Measurements from ENCODE around the gene TSHZ1.

The TSHZ1 gene

DNA sequence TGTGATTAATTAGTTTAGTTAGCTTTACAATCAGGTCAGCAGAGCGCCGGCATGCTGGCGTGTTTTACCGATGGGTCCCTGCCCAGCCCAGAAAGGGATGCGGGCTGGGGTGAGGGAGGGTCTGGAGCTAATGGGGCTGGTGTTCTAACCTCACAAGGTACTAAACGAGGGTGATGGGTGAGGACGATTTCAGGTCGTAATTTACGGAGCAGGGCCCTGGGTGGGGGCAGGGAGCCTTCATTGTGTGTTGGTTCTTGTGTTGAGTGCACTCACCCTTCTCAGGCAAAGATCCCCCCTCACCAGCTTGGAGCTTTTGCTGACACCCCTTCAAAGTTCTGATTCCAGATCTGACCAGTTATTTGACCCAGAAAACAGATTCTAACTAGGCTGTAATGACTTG lies 41.2 kb upstream of the TSHZ1 start:
- no peak overlapping the region for H3K27ac ChIP-seq (ENCODE audit: low read depth in 2 of 2, low read length in 2 of 2)
- no peak overlapping the region for H3K4me3 ChIP-seq (ENCODE audit: low read length in 2 of 2)
- no peaks in the 10 kb centered on the region for H3K27me3 ChIP-seq (ENCODE audit: control insufficient read depth in 2 of 2, insufficient read depth in 2 of 2, low read length in 2 of 2)
- no peaks in the 10 kb centered on the region for H3K9me3 ChIP-seq (ENCODE audit: control insufficient read depth in 2 of 2, low read length in 2 of 2)
- no peaks in the 10 kb centered on the region for H3K4me1 ChIP-seq (ENCODE audit: control insufficient read depth in 2 of 2, insufficient read depth in 2 of 2, low read length in 2 of 2)
- no peaks in the 10 kb centered on the region for H3K36me3 ChIP-seq (ENCODE audit: control insufficient read depth in 2 of 2, insufficient read depth in 2 of 2, low read length in 2 of 2)
- H3K9ac ChIP-seq (ENCODE audit: low read depth in 1 of 2, low read length in 2 of 2), result no peak overlapping the region

DNA sequence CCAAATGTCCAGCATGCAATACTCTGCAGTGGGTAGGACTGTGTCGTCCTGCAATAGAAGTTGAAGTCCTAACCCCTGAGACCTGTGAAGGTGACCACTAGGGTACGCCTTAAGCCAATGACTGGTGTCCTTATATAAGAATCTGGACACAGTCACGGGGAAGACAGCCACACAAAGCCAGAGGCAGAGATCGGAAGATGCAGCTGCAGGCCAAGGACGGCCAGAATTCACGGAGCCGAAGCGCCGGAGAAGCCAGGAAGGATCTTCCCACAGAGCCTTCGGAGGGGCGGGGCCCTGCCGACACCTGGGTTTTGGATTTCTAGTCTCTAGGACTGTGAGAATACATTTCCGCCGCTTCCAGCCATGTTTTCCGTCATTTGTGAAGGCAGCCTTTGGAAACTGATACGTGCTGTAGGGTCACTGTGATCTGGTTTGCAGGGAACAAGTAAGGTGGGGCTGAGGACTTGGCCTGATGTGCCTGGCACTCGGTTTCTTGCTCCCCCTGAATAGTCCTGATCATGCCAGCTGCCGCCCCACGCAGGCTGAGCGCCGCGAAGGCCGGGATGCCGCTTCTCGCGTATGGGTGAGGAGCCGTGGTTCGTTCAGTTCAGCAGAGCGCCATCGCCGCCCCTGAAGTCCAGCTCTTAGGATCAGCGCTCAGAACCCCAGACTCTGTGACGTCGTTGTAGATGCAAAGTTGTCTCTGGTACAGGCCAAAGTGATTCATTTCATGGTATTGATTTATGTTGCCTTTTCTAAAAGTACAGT lies 40.4 kb upstream of the TSHZ1 start:
- Histone ChIP-seq H3K27ac (ENCODE audit: low read depth in 2 of 2, low read length in 2 of 2) (no peak overlapping the region), H3K27me3 (ENCODE audit: control insufficient read depth in 2 of 2, insufficient read depth in 2 of 2, low read length in 2 of 2) (no peaks in the 10 kb centered on the region), H3K4me3 (ENCODE audit: low read length in 2 of 2) (no peak overlapping the region), H3K9ac (ENCODE audit: low read depth in 1 of 2, low read length in 2 of 2) (no peak overlapping the region), H3K9me3 (ENCODE audit: control insufficient read depth in 2 of 2, low read length in 2 of 2) (no peaks in the 10 kb centered on the region), H3K36me3 (ENCODE audit: control insufficient read depth in 2 of 2, insufficient read depth in 2 of 2, low read length in 2 of 2) (no peaks in the 10 kb centered on the region), H3K4me1 (ENCODE audit: control insufficient read depth in 2 of 2, insufficient read depth in 2 of 2, low read length in 2 of 2) (no peaks in the 10 kb centered on the region)

DNA sequence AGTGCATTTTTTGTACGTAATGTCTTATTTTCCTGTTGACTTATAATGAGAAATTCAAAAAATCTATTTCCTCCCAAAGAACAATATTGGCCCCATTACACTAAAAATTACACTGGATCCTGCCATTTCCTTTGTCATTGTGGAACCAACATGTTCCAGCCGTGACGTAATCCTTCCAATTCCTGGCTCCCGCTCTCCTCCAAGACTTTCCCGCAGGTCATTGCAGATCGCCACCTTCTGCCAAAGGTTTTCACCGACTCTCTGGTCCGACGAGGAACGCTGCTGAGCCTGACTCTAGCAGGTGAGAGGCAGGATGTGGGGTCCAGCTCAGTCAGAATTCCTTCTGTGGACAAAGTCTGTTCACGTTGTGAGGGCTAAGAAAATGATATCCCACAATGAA lies 39.7 kb upstream of the TSHZ1 start:
- no peak overlapping the region for H3K9ac ChIP-seq (ENCODE audit: low read depth in 1 of 2, low read length in 2 of 2)
- H3K27me3 ChIP-seq (ENCODE audit: control insufficient read depth in 2 of 2, insufficient read depth in 2 of 2, low read length in 2 of 2), result no peaks in the 10 kb centered on the region
- no peak overlapping the region for H3K27ac ChIP-seq (ENCODE audit: low read depth in 2 of 2, low read length in 2 of 2)
- no peak overlapping the region for H3K4me3 ChIP-seq (ENCODE audit: low read length in 2 of 2)
- H3K4me1 ChIP-seq (ENCODE audit: control insufficient read depth in 2 of 2, insufficient read depth in 2 of 2, low read length in 2 of 2), result no peaks in the 10 kb centered on the region
- no peaks in the 10 kb centered on the region for H3K36me3 ChIP-seq (ENCODE audit: control insufficient read depth in 2 of 2, insufficient read depth in 2 of 2, low read length in 2 of 2)
- H3K9me3 ChIP-seq (ENCODE audit: control insufficient read depth in 2 of 2, low read length in 2 of 2), result no peaks in the 10 kb centered on the region

DNA sequence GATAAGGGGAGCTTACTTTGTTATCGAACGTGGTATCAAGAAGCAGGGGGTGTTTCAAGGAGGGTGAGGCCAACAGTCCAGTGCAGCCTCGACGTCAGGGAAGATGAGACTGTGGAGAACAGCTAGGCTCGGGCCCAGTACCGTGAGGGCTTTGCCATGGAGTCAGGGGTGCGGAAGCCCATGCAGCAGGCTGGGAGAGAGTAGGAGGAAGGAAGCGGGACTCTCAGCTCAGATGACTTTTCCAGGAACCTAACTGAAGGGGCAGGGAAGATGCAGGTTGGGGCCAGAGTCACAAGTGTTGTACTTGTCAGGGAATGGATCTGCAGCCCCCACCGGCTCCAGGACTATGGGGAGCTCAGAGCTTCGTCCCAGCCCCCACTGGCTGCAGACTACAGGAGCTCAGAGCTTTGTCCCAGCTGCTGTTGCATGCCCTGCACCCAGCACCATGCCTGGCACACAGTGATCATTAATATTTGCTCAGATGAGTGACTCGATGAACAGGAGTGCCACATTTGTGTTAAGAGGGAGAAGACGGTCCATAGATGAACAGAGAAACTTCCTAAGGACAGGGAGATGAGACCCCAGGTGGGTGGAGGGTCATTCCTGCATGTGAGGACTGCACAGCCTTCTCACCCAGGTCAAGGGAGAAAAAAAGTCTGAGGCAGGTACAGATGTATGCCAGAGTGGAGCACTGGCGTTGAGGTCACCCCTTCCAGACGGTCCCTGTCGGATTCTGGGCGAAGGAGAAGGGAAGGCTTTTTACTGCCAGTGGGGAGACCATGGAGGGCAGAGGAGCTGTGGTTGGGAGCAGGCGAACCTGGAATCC lies 38.1 kb upstream of the TSHZ1 start:
- H3K27ac ChIP-seq (ENCODE audit: low read depth in 2 of 2, low read length in 2 of 2), result no peak overlapping the region
- H3K9ac ChIP-seq (ENCODE audit: low read depth in 1 of 2, low read length in 2 of 2), result no peak overlapping the region
- H3K27me3 ChIP-seq (ENCODE audit: control insufficient read depth in 2 of 2, insufficient read depth in 2 of 2, low read length in 2 of 2), result no peaks in the 10 kb centered on the region
- H3K4me1 ChIP-seq (ENCODE audit: control insufficient read depth in 2 of 2, insufficient read depth in 2 of 2, low read length in 2 of 2), result no peaks in the 10 kb centered on the region
- H3K4me3 ChIP-seq (ENCODE audit: low read length in 2 of 2), result no peak overlapping the region
- no peaks in the 10 kb centered on the region for H3K36me3 ChIP-seq (ENCODE audit: control insufficient read depth in 2 of 2, insufficient read depth in 2 of 2, low read length in 2 of 2)
- no peaks in the 10 kb centered on the region for H3K9me3 ChIP-seq (ENCODE audit: control insufficient read depth in 2 of 2, low read length in 2 of 2)

DNA sequence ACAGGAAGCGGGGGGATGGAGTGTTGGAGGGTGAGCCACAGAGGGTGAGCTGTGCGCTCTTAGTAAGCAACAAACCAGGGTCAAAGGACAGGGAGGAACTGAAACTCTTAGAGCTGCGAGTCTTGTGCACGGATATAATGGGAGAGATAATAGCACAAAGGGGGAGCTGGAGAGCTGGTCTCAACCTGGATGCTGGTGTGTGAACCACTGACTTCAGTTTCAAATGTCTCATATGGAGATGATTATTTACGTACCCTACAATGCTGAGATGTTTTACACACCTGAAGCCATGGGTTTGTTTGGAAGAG lies 37.5 kb upstream of the TSHZ1 start:
- no peaks in the 10 kb centered on the region for H3K4me1 ChIP-seq (ENCODE audit: control insufficient read depth in 2 of 2, insufficient read depth in 2 of 2, low read length in 2 of 2)
- H3K36me3 ChIP-seq (ENCODE audit: control insufficient read depth in 2 of 2, insufficient read depth in 2 of 2, low read length in 2 of 2), result no peaks in the 10 kb centered on the region
- H3K27ac ChIP-seq (ENCODE audit: low read depth in 2 of 2, low read length in 2 of 2), result no peak overlapping the region
- H3K4me3 ChIP-seq (ENCODE audit: low read length in 2 of 2), result no peak overlapping the region
- no peaks in the 10 kb centered on the region for H3K27me3 ChIP-seq (ENCODE audit: control insufficient read depth in 2 of 2, insufficient read depth in 2 of 2, low read length in 2 of 2)
- no peak overlapping the region for H3K9ac ChIP-seq (ENCODE audit: low read depth in 1 of 2, low read length in 2 of 2)
- no peaks in the 10 kb centered on the region for H3K9me3 ChIP-seq (ENCODE audit: control insufficient read depth in 2 of 2, low read length in 2 of 2)

DNA sequence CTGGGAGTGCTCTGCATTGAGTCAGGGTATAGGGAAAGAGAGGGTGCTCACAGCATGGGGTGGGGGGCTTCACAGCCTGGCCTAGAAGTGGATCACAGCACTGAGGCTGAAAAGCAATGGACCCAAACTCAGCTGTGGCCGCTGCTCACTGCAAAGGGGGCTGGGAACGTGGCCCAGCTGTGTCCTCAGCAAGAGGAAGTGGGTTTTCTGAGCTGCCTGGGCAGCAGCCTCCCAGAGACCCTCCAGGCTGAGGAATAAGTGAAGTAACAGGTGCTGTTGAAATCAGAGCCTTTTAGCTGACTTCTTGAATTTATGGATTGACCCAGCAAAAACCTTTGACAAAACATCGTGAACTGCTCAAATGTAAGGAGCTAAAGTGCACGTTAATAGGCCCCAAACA lies 36.9 kb upstream of the TSHZ1 start:
- Histone ChIP-seq H3K4me3 (ENCODE audit: low read length in 2 of 2) (no peak overlapping the region), H3K27ac (ENCODE audit: low read depth in 2 of 2, low read length in 2 of 2) (no peak overlapping the region), H3K9me3 (ENCODE audit: control insufficient read depth in 2 of 2, low read length in 2 of 2) (no peaks in the 10 kb centered on the region), H3K36me3 (ENCODE audit: control insufficient read depth in 2 of 2, insufficient read depth in 2 of 2, low read length in 2 of 2) (no peaks in the 10 kb centered on the region), H3K4me1 (ENCODE audit: control insufficient read depth in 2 of 2, insufficient read depth in 2 of 2, low read length in 2 of 2) (no peaks in the 10 kb centered on the region), H3K9ac (ENCODE audit: low read depth in 1 of 2, low read length in 2 of 2) (no peak overlapping the region), H3K27me3 (ENCODE audit: control insufficient read depth in 2 of 2, insufficient read depth in 2 of 2, low read length in 2 of 2) (no peaks in the 10 kb centered on the region)

DNA sequence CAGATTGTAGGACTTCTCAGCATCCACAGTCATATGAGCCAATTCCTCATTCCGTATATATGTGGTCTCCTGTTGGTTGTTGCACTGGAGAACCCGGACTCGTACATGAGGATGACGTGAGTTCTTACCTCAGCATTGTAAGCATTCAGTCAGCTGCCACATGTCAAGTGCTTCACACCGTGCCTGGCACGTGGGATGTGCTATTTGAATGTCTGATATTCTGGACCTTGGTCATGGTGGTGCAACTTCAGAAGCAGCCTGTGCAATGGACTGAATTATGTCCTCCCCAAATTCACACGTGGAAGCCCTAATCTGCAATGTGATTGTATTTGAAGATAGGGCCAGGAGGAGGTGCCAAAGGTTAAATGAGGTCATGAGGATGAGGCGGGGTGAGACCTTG lies 33.7 kb upstream of the TSHZ1 start:
- H3K9me3 ChIP-seq (ENCODE audit: control insufficient read depth in 2 of 2, low read length in 2 of 2), result no peaks in the 10 kb centered on the region
- no peaks in the 10 kb centered on the region for H3K4me1 ChIP-seq (ENCODE audit: control insufficient read depth in 2 of 2, insufficient read depth in 2 of 2, low read length in 2 of 2)
- no peak overlapping the region for H3K27ac ChIP-seq (ENCODE audit: low read depth in 2 of 2, low read length in 2 of 2)
- no peaks in the 10 kb centered on the region for H3K36me3 ChIP-seq (ENCODE audit: control insufficient read depth in 2 of 2, insufficient read depth in 2 of 2, low read length in 2 of 2)
- H3K9ac ChIP-seq (ENCODE audit: low read depth in 1 of 2, low read length in 2 of 2), result no peak overlapping the region
- H3K4me3 ChIP-seq (ENCODE audit: low read length in 2 of 2), result no peak overlapping the region
- H3K27me3 ChIP-seq (ENCODE audit: control insufficient read depth in 2 of 2, insufficient read depth in 2 of 2, low read length in 2 of 2), result no peaks in the 10 kb centered on the region

DNA sequence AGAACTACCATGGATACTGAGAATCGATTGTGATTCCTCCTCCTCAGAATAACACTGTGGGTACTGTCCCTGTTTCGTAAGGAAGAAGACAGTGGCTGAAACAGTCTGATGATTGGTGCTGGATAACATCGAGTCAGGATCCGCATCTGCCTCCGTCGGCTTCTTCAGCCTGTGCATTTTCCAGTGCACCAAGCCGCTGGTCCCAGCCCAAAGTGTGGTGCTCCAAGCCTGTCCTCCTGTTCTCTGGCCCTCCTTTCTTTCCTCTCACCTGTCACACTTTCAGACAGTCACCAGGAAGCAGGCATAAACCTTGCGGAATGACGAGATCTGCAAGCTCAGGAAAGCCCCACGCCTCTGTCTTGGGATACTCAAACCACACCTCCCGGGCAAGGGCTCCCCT lies 32.2 kb upstream of the TSHZ1 start:
- no peak overlapping the region for H3K9ac ChIP-seq (ENCODE audit: low read depth in 1 of 2, low read length in 2 of 2)

DNA sequence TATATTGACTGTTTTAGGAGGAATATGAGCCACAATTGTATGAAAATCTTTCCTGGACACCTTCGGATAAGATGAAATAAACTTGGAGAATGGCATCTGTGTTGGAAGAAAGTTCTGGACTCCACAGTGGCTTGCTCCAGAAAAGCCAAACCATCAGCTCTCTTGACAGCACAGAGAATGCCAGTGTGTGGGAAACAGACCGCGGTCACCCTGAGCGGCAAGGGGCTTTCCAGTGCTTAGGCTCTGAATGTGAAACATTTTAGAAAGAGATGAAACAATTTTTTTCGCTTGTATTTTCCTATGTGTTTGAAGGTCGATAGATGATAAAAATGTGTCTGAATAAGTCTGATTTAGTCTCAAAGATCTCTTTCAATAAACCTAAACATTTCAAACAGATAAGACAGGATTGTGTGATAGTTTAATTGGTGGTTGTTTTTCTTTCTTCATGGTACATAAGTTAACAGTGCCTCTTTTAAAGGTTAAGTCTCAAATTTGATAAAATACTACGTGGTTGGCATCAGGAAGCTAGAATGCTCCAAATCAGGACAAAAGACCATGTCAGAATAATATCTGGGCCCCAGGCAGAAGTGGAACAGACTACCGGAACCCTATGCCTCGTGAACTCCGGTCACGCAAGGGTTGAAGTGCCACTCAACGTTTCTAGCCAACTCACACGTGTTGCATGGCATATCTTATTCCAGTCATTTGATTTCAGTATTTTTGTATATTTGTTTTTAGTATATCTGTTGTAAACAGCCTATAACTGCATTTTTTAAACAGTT lies 30.6 kb upstream of the TSHZ1 start:
- no peaks in the 10 kb centered on the region for H3K36me3 ChIP-seq (ENCODE audit: control insufficient read depth in 2 of 2, insufficient read depth in 2 of 2, low read length in 2 of 2)
- no peak overlapping the region for H3K27ac ChIP-seq (ENCODE audit: low read depth in 2 of 2, low read length in 2 of 2)
- no peaks in the 10 kb centered on the region for H3K27me3 ChIP-seq (ENCODE audit: control insufficient read depth in 2 of 2, insufficient read depth in 2 of 2, low read length in 2 of 2)
- no peaks in the 10 kb centered on the region for H3K4me1 ChIP-seq (ENCODE audit: control insufficient read depth in 2 of 2, insufficient read depth in 2 of 2, low read length in 2 of 2)
- H3K4me3 ChIP-seq (ENCODE audit: low read length in 2 of 2), result no peak overlapping the region
- H3K9ac ChIP-seq (ENCODE audit: low read depth in 1 of 2, low read length in 2 of 2), result no peak overlapping the region
- H3K9me3 ChIP-seq (ENCODE audit: control insufficient read depth in 2 of 2, low read length in 2 of 2), result no peaks in the 10 kb centered on the region

More for the DNA sequence above, 32.2 kb upstream of the TSHZ1 start:
- no peak overlapping the region for H3K4me3 ChIP-seq (ENCODE audit: low read length in 2 of 2)
- H3K9me3 ChIP-seq (ENCODE audit: control insufficient read depth in 2 of 2, low read length in 2 of 2), result no peaks in the 10 kb centered on the region
- no peak overlapping the region for H3K27ac ChIP-seq (ENCODE audit: low read depth in 2 of 2, low read length in 2 of 2)
- H3K4me1 ChIP-seq (ENCODE audit: control insufficient read depth in 2 of 2, insufficient read depth in 2 of 2, low read length in 2 of 2), result no peaks in the 10 kb centered on the region
- no peaks in the 10 kb centered on the region for H3K27me3 ChIP-seq (ENCODE audit: control insufficient read depth in 2 of 2, insufficient read depth in 2 of 2, low read length in 2 of 2)
- no peaks in the 10 kb centered on the region for H3K36me3 ChIP-seq (ENCODE audit: control insufficient read depth in 2 of 2, insufficient read depth in 2 of 2, low read length in 2 of 2)

DNA sequence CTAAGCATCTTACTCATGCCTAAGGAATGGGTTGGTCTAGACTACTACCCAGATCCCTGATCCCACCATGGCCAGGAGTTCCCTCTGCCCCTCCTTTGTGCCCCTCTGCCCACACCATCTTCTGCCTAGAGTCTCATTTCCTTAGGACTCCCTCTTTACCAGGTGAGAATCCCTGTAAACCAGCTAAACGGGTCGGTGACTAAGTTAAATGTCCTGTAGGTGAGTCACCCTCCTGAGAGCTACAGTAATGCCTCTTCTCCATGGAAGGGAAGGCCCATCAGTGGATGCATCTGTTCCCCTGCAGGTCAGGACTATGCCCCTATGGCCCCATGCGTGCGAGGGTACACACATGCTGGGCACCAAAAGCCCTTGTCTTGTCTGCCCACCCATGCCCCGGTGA lies 27.1 kb upstream of the TSHZ1 start:
- Histone ChIP-seq H3K36me3 (ENCODE audit: control insufficient read depth in 2 of 2, insufficient read depth in 2 of 2, low read length in 2 of 2) (no peaks in the 10 kb centered on the region), H3K27ac (ENCODE audit: low read depth in 2 of 2, low read length in 2 of 2) (no peak overlapping the region), H3K9ac (ENCODE audit: low read depth in 1 of 2, low read length in 2 of 2) (no peak overlapping the region), H3K4me1 (ENCODE audit: control insufficient read depth in 2 of 2, insufficient read depth in 2 of 2, low read length in 2 of 2) (no peaks in the 10 kb centered on the region), H3K27me3 (ENCODE audit: control insufficient read depth in 2 of 2, insufficient read depth in 2 of 2, low read length in 2 of 2) (no peaks in the 10 kb centered on the region), H3K4me3 (ENCODE audit: low read length in 2 of 2) (no peak overlapping the region), H3K9me3 (ENCODE audit: control insufficient read depth in 2 of 2, low read length in 2 of 2) (no peaks in the 10 kb centered on the region)
